Amniotic epithelial cell (primary cell): Measurements from ENCODE around the gene SLC9C1.
A peak's percentile ranks its signal among the peaks of the same experiment; 100 is the strongest.

Experiments used
- DNase-seq: peaks from one replicate; pipeline ENCODE4 v3.0.0-alpha.2; 2010; ENCODE audit warnings: low read depth

SLC9C1 gene

GRCh38 chr3:112111785-112112402, 182.1 kb downstream of the SLC9C1 start:
- peak; percentile 73 for DNase-seq

GRCh38 chr3:112109322-112109721, 184.7 kb downstream of the SLC9C1 start:
- DNase-seq, result peak; percentile 32

GRCh38 chr3:112104774-112105173, 189.2 kb downstream of the SLC9C1 start:
- DNase-seq, result no peak

- peak; percentile 59 for DNase-seq
Measured at GRCh38 chr3:112101916-112102315, 192.1 kb downstream of the SLC9C1 start.

- DNase-seq, result peak; percentile 99
Measured at GRCh38 chr3:112097378-112097777, 196.6 kb downstream of the SLC9C1 start.

GRCh38 chr3:112096176-112096575, 197.8 kb downstream of the SLC9C1 start:
- DNase-seq, result peak; percentile 97

- no peak for DNase-seq
Measured at GRCh38 chr3:112095731-112096130, 198.3 kb downstream of the SLC9C1 start.

GRCh38 chr3:112093180-112093522, 200.9 kb downstream of the SLC9C1 start:
- peak; percentile 63 for DNase-seq

- DNase-seq, result no peak
Measured at GRCh38 chr3:112092496-112093179, 201.4 kb downstream of the SLC9C1 start.

GRCh38 chr3:112090887-112091586, 203.0 kb downstream of the SLC9C1 start:
- DNase-seq, result no peak
